Right lobe of liver (tissue), 6 donors: ENCODE results near the gene POFUT2. TPM values are rescaled to one million over a fixed set of nuclear protein-coding genes. Genes with fewer than 3 reads are reported as not detected.

Experiments
- ATAC-seq, 4 donors: fragments of 200-7000 bp; cut with Tn5 transposase; one replicate each; pipeline ENCODE4 v1.9.1; 2020; ENCODE audit warnings: mild to moderate bottlenecking in 4 of 4, moderate library complexity in 4 of 4
- DNase-seq, 3 donors: peaks; one replicate each; pipeline ENCODE4 v3.0.0-alpha.2; 2020
- H3K27ac ChIP-seq, 3 donors: fragments of 200-600 bp; one replicate each; pipeline ENCODE4 v1.8.0; 2022
- H3K27me3 ChIP-seq, 2 donors: fragments of 200-600 bp; one replicate each; pipeline ENCODE4 v1.8.0; 2022
- H3K36me3 ChIP-seq, 4 donors: fragments of 200-600 bp; sonication (generic) in 1 of 4; one replicate each; pipeline versions ENCODE4 v1.5.1 to v1.8.0; 2017 to 2022; ENCODE audit warnings: control low read depth in 1 of 4
- H3K4me1 ChIP-seq, 4 donors: fragments of 200-600 bp; sonication (generic) in 1 of 4; one replicate each; pipeline versions ENCODE4 v1.5.1 to v1.8.0; 2017 to 2022; ENCODE audit warnings: control low read depth in 1 of 4
- H3K4me3 ChIP-seq, 3 donors: fragments of 200-600 bp; one replicate each; pipeline ENCODE4 v1.8.0; 2022
- H3K9me3 ChIP-seq, 4 donors: fragments of 200-600 bp; sonication (generic) in 1 of 4; one replicate each; pipeline versions ENCODE4 v1.5.1 to v1.8.0; 2017 to 2022; ENCODE audit warnings: control low read depth in 1 of 4
- CTCF ChIP-seq, 4 donors: fragments of 200-600 bp in 3 of 4; fragments of 450-650 bp in 1 of 4; IDR thresholded peaks; one replicate each; pipeline versions ENCODE4 v1.5.1 to v1.8.0; 2016 to 2022; ENCODE audit warnings: antibody characterized with exemption in 4 of 4, mild to moderate bottlenecking in 2 of 4
- POLR2A ChIP-seq: fragments of 450-650 bp; IDR thresholded peaks from one replicate; pipeline ENCODE4 v1.6.1; 2017; ENCODE audit warnings: antibody characterized with exemption, mild to moderate bottlenecking
- WGBS: methylation state at CpG from one replicate; pipeline ENCODE4 v1.1.6; 2018; ENCODE audit warnings: low coverage, low lambda C conversion rate; ENCODE audit not compliant: insufficient coverage; ENCODE audit errors: missing lambda C conversion rate; 5-methylcytosine and 5-hydroxymethylcytosine counted together
- intact Hi-C, 2 donors: fragments of 100-400 bp; cut with DNase I; formaldehyde crosslinking; loops; one replicate each; pipeline versions ENCODE4 v1.11.2 to v1.14.1; 2022
- total RNA-seq, 6 experiments: library from RNA; depleted of rRNA in 2 of 6; stranded (reverse); fragments of >200 nt in 2 of 6; fragmentation: NEBNext Ultra II Directional in 3 of 6; extraction: Animal tissue kit (Norgen Biotek cat#: 25700) in 3 of 6; gene quantifications; one replicate each; pipeline versions ENCODE4 v1.1.0 to v1.2.4, GENCODE V29; 2016 to 2023
- donor health status: DM: no; HTN: yes; CAD: no.
- donor health status: DM: no; HTN: no; CAD: no.
- donor health status: DM: no; HTN: no; CAD: no.
- donor health status: DM: no; HTN: yes; CAD: no.
- donor health status: DM: no; HTN: yes; CAD: no.

Gene POFUT2
- total RNA-seq, 6 experiments from 2014 or later, result 10.5 to 22.0 (median 13.7) TPM

GRCh38 chr21:45257673-45258341 is 29.9 kb downstream of the POFUT2 start:
- no peak overlapping the region for H3K27ac ChIP-seq
- peaks cover 0 to 12% (median 0%) of the 10 kb centered on the region in 4 donors for H3K4me1 ChIP-seq
- H3K9me3 ChIP-seq, result no peaks in the 10 kb centered on the region
- no peak for ATAC-seq
- H3K4me3 ChIP-seq, result no peak overlapping the region
- intact Hi-C loops, result no loop called here
- TF ChIP-seq CTCF (IDR thresholded peaks at IDR 0.05) (no peak), POLR2A (no peak)
- H3K27me3 ChIP-seq, result no peaks in the 10 kb centered on the region
- no peaks in the 10 kb centered on the region for H3K36me3 ChIP-seq
- 51% methylated on average over 6 of the region's 40 CpGs for WGBS
- DNase-seq, result peak in 1 of 3 donors; percentile 41

GRCh38 chr21:45256912-45257672 is 30.6 kb downstream of the POFUT2 start:
- intact Hi-C loops, result no loop called here
- peak in 1 of 3 donors; percentile 34 for DNase-seq

GRCh38 chr21:45256021-45256911 is 31.4 kb downstream of the POFUT2 start:
- no peaks in the 10 kb centered on the region for H3K4me1 ChIP-seq
- no CpG with 5 or more reads among the region's 31 CpGs for WGBS
- TF ChIP-seq CTCF (IDR thresholded peaks at IDR 0.05), result no peak
- no peak for TF ChIP-seq POLR2A
- no peaks in the 10 kb centered on the region for H3K9me3 ChIP-seq
- H3K36me3 ChIP-seq, result no peaks in the 10 kb centered on the region
- DNase-seq, result peak in 1 of 3 donors; percentile 40
- H3K27me3 ChIP-seq, result no peaks in the 10 kb centered on the region
- H3K4me3 ChIP-seq, result no peak overlapping the region
- intact Hi-C loops, result no loop called here
- no peak overlapping the region for H3K27ac ChIP-seq
- ATAC-seq, result no peak

More at GRCh38 chr21:45256912-45257672, 30.6 kb downstream of the POFUT2 start:
- Histone ChIP-seq H3K36me3 (no peaks in the 10 kb centered on the region), H3K27ac (no peak overlapping the region), H3K4me3 (no peak overlapping the region), H3K4me1 (peaks cover 0 to 5% (median 0%) of the 10 kb centered on the region in 4 donors), H3K27me3 (no peaks in the 10 kb centered on the region), H3K9me3 (no peaks in the 10 kb centered on the region)
- TF ChIP-seq CTCF (IDR thresholded peaks at IDR 0.05) (no peak), POLR2A (no peak)
- ATAC-seq, result peak in 2 of 4 donors; percentile 28 to 38
- WGBS, result 33% methylated on average over 5 of the region's 27 CpGs

- intact Hi-C loops, result no loop called here
- Histone ChIP-seq H3K4me1 (no peaks in the 10 kb centered on the region), H3K4me3 (no peak overlapping the region), H3K27me3 (no peaks in the 10 kb centered on the region), H3K36me3 (no peaks in the 10 kb centered on the region), H3K9me3 (no peaks in the 10 kb centered on the region), H3K27ac (no peak overlapping the region)
- ATAC-seq (peak in 1 of 4 donors; percentile 28), DNase-seq (peak in 1 of 3 donors; percentile 39)
- no peak for TF ChIP-seq POLR2A
- no peak for TF ChIP-seq CTCF (IDR thresholded peaks at IDR 0.05)
- 40% methylated on average over 1 of the region's 22 CpGs for WGBS
These were observed 32.2 kb downstream of the POFUT2 start for GRCh38 chr21:45255381-45256020.
